NCI-H82 (cell line): ENCODE measurements around the gene C12orf42.

Experiments used
- DNase-seq: peaks from one replicate; lab custom pipeline; 2025; lab: John Stamatoyannopoulos, UW

Gene C12orf42

DNA sequence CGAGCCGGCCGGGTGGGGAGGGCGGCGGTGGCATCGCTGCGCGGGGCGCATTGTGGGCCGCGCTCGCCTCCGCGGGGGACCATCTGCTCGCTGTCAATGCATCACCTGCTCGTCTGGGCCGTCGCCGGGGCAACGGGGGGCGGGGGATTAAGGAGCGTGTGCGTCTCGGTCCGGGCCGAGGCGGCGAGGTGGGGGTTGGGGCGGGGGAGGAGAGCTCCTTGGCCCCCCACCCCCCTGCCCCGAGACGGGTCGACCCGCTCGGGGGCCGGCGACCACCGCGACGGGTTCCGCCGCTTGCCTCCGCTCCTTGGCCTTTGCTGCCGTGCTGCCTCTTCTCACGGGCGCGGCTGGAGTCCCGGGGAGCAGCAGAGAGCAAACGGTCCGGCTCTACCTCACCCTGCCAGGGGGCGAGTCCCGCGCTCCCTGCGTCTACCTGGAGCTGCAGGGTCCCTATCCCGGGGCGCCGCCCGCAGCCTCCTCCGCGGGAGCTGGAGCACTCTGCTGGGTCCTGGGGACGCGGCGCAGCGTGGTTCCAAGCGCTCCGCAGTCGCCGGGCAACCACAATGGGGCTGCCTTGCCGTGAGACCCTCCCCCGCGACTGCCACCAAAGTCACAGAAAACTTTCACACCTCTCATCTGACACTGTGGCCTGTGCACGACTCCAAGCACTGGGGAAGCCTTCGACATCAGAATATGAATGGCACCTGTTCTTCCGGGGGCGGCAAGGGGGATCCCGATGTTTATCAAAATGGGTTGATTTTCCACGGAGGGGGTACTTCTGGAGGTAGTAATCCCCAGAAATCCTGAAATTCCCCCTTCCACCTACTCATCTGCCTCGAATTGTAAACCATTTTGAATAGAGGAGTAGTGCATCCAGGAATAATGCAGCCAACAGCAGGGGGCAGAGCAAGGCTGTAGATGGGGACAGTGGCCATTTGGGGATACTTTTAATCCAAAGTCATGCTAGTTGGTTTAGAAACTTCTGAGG, at the start of gene C12orf42:
Gene C12orf42, minus strand, starts transcription at position 500 of the 988 bp plus-strand sequence. CDS start 17,542 bp downstream, outside the sequence.
- DNase-seq: peak; percentile 89

DNA sequence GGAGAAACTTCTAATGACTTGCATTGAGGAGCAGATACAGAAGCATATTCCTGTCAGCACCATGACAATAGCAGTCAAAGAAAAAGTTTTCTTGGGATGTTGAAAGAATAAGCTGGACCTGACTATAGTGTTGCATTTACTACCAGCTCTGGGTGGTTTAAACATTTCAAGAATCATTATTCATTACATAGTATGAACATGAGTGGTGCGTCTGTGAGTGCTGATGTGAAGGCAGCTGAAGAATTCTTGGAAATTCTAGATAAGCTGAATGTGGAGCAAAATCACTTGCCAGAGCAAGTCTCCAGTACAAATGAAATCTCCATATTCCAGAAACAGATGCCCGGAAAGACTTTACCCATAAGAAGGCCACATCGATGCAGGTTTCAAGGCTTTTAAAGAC, 46.3 kb upstream of the C12orf42 start:
- DNase-seq: no peak

DNA sequence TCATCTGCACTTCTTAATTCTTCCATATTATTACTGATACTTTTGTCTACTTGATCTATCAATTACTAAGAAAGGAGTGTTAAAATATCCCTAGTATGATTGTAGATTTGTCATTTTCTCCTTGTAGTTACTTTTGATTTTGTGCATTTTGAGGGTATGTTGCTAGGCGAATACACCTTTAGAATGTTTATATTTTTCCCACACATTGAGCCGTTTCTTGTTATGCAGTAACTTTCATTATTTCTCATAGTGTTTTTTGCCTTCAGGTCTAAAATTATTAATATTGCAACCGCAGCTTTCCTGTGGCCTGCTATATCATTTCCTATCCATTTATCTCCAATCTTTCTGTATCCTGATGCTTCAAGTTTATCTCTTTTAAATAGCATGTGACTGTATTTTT, 44.6 kb upstream of the C12orf42 start:
- no peak for DNase-seq

DNA sequence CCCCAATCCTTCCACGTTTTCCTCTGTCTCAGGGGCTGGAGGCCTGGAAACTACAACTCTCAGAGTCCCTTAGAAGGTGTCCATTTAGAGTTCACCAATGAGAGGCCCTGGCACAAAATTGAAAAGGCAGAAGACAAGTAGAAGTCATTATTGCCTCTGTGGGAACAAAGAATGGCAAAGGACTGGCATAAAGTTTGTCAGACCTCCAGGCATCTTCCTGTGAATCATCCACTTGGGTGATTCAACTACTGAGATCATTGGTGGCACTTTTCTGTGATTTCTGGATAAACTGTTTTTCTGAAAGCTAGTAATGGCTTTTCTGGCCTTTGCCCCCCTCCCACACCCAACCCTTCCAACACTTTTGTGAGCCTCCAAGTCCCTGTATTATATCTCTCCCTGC, 42.6 kb upstream of the C12orf42 start:
- DNase-seq: no peak

DNA sequence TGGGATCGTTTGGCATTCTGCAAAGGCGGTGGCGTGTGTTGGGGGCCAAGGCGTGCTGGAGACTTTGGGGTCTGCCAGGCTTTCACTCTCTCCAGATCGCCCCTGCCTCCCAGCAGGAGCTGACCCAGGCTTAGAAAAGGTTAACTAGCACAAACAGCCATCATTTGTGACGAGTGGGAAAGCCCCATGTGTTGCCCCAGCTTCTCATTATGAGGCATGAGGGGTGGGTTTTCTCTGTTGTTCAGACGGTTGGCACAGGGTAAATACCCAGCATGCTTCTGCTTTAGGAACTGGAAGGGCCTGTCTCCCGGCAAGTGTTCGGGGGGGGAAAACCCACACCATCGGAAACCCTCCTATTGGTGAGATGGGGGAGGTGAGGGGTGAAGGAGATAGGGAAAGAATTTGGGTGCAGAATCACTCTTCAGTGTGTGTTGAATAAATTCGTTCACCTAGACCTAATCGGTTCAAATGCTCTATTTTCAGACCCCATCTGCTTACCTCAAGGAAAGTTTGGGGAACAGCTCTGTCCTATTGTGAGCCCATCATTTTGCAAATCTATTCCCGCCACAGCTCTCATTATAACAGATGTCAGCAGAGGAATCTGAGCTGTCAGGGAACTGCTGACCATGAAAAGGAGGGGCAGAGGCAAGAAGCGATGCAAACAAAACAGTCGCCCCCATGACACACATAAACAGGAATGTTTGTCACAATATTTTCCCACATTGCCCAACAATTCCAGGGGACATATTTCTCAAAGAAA, 34.7 kb upstream of the C12orf42 start:
- no peak for DNase-seq

DNA sequence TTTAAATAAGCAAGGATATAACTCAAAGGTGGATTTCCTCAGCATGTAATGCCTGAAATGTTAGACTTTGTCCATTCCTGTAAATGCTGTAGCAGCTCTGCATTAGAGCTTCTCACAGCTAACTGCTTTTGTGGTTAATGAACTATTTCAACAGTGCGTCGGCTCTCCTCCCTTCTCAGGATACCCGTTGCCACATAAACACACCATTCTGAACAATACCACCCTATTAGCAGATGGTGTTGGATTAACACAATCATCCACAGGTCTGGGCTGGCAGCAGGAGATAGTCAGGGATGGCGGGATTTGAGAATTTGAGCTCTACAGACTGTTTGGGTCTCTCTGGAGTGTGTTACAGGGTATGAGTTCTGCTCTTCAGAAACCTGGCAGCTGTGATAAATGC, 33.5 kb upstream of the C12orf42 start:
- DNase-seq: peak; percentile 66

DNA sequence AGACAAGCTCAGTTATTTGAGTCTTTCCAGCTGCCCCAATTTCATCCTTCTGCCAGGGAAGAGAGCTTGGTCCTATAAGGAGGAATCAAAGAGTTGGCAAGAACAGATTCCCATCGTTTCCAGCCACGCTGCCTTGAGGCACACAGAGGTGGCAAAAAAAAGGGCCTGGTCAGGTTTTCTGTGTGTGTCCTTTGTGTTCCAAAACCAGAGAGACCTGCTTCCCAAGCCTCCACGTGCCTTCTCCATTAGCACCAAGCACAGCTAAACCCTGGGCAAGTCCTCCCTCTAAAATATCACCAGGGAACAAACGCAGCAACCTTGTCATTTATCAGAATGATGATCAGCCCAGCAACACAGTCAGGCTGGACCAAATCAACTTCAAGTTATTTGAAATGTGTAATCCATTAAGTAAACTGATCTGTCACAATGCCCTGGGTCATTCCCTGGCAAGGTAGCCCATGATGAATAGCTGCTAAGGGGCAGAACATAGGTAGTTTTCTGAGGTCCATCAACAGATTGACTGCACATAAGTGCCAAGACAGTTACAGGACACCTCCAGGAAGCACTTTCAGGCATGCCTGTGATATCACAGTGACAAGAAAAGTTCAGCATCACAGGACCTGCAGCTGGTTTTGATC, 28.6 kb upstream of the C12orf42 start:
- DNase-seq: no peak

DNA sequence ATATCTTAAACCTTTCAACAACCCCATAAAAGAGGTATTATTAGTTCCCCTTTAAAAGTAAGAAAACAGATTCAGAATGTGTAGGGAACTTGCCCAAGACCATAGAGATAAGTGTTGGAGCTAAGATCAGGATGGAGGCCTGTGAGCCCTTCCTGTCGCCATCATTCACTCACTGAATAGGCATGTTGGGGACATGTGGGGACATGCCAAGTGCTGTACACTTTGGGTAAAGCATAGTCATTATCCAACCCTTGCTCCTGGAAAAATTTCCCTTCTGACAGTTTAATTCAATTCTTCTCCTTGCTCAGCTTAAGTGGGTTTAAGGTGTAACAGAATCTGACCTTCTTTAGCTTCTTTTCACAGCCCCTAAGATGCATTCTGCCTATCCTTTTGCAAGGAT, 28.0 kb upstream of the C12orf42 start:
- DNase-seq: no peak

DNA sequence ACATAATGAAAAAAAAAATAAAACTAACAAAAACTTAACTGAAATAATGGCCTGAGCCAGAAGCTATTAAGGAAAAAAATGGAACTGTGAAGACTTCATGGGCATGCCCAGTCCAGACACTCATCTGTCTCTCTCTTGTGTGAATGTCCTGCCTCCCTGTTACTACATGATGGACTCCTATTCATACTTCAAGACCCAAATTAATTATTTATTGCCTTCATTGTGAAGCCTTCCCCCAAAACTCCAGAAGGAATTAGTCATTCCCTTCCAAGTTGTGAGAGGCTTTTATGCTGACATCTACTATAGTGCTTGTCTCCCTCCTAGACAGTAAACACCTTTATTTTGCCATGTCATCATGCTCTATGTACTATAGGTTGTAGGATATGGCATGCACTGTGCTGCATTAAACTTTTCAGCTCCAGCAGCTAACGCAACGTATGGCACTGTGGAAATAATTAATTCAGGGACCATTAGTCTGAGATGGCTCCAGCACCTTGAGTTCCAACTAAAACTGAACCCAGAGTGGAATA, 25.0 kb upstream of the C12orf42 start:
- no peak for DNase-seq

DNA sequence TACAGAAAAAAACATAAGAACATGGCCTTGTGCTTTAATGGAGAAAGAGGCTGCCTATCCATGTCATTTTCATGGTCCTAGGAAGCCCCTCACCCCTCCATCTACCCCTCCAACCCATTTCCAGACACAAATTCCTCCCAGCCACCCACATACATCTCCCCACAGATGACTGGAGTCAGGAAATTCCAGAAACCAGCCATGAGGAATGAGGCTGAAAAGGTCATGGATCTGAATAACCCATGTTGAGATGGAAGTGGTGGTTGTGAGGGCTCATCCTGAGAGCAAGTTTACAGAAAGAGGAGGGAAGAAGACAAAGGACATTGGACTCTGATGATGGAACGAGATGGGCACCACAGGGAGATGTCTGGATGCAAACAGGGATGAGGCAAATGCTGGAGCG, 23.9 kb upstream of the C12orf42 start:
- no peak for DNase-seq

DNA sequence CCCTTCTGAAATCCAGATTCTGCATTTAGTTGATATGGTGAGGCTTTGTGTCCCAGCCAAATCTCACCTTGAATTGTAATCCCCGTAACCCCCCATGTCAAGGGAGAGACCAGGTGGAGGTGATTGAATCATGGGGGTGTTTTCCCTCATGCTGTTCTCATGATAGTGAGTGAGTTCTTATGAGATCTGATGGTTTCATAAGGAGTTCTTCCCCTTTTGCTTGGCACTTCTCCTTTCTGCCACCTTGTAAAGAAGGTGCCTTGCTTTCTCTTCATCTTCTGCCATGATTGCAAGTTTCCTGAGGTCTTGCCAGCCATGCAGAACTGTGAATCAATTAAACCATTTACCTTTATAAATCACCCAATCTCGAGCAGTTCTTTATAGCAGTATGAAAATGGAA, 23.1 kb upstream of the C12orf42 start:
- no peak for DNase-seq

DNA sequence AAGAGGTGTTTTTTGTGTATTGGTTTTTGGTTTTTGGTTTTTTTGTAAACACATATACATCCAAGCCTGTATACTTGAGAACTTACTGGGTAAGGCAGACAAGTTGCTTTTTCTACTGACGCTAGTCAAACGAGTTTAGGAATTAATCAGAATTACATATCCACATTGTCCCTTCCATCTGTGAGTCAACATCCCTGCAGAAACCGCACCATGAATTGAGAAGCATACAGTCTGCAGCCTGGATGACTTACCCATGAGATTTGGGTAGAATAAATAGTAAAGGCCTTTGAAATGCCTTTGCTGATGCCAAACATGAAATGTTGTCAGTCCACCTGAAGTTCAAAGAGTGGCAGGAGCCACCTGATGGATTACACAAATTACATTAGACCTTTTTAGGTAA, 21.4 kb upstream of the C12orf42 start:
- no peak for DNase-seq

DNA sequence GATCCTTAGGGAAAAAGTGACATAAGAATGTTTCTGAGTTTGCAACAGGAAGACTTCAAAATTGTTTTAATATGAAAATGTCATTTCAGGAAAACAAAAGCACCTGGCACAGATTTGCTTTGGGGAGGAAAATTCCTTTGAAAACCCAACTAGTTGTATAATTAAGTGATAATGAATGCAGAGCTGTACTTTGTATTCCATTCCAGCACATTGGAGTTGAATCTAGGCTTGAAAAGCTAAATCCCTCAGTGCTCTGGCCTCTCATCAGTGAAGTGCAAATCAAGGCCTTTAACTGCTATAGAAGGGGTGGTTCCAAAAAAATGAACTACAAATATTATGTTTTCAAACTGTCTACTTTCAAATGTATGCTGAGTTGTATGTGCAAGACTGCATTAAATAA, 19.6 kb upstream of the C12orf42 start:
- no peak for DNase-seq

DNA sequence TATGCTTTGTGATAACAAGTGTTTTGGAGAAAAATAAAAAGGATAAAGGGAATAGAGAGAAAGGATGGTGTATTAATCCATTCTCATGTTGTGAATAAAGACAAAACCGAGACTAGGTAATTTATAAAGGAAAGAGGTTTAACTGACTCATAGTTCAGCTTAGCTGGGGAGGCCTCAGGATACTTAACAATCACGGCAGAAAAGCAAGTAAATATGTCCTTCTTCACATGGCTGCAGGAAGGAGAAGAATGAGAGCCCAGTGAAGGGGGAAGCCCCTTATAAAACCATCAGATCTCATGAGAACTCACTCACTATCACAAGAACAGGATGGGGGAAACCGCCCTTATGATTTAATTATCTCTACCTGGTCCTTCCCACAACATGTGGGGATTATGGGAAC, 18.1 kb upstream of the C12orf42 start:
- no peak for DNase-seq

DNA sequence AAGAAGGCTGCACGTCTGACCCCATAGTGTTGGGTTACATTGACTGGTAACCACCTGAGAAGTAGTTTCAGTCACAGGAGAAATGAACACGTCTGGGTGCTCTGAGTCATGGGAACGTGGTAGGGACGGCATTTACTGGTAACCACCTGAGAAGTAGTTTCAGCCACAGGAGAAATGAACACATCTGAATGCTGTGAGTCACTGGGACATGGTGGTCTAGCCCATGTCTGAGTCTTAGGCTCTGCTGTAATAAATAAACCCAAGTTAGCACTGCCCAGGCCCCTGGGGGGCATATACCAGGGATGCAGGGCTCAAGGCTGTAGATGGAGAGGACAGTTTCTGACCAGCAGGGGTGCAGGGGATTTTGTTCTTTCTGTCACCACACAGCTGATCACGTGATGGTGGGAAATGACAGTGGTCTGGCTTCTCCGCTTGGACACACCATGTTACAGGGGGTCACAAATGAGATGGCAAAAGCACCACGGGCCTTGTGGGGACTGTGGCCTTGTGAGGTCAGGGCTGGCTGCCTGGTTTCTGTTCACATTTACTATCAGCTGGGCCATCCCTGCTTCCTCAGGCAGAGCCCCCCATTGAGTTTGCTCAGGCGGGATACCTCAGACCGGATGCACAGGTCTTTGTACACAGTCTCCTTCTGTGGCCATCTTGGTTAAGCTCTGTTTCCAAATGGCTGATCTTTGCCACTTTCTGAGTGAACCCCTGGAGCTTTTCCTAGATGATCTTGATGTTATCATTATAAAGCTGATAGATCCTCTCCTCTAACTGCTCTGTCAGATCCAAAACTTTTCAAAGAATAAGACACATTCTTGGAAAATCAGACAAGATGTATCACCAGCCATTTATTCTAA, 9.8 kb upstream of the C12orf42 start:
- DNase-seq: no peak

DNA sequence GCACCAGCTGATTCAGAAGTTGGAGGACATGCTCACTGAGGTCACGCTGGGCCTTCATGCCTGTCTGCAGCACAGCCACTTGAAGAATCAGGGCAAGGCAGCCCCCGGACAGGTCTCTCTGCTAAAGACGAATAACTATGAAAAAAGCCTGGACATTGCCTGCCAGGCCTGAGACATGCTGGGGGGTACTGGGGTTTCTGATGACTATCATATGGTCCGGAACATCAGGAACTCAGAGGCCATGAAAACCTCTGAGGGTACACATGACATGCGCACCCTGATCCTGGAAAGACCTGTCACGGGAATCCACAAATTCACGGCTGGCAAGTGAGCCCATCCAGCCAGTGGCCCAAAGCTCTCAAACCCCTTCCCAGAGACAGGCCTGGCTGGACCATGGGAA, 8.8 kb upstream of the C12orf42 start:
- no peak for DNase-seq

DNA sequence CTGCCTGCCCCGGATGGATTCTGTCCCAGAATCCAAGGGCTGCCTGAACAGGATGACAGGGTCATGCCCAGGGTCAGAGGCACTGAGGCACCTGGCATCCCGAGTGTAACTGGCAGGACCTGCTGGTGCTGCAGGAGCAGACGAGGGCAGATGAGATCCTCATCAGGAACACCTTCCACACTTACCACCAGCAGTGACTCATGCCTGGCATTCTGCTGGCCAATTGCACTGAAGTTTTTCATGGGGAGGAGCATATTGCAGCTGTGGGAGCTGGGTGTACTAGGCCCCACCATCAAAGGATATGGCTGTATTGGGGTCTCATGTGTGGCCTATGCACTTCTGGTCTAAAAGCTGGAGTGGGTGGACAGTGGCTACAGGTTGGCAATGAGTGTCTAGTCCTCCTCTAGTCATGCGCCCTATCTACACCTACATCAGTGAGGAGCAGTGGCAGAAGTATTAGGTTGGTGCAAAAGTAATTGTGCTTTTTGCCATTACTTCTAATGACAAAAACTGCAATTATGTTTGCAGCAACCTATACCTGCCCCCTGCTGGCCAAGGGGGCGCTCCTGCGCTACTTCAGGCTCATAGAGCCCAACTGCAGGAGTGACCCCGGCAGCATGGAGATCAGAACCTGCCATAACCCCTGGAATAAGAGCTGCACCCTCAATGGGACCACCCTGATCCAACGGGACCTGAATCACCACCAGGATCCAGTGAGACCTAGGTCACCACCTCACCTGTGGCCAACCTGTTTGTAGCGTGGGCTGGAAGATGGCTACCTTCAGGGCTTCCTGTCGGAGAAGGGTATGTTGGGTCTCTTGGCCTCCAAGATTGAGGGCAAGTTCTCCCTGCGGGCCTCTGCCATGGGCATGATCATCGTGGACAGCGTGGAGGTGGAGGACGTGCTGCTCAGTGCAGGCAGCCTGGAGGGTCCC, 8.0 kb upstream of the C12orf42 start:
- DNase-seq: peak; percentile 67

DNA sequence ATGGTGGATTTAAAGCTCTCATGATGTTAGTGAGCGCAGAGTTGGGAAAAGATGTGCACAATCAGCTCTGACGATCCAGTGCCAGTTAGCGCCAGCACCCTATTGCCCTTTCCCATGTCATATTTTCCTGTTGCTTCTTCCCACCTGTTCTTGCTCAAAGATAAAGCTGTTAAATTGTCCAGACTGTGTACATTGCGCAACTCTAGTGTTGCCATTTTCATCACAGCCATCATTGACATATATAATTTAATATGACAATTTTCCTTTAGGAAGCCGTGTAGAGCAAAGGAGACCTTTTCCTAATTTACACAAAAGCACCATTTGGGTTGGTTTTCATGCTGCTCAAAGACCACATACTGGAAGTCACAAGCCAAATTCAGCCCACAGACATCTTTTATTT, 5.7 kb upstream of the C12orf42 start:
- no peak for DNase-seq

DNA sequence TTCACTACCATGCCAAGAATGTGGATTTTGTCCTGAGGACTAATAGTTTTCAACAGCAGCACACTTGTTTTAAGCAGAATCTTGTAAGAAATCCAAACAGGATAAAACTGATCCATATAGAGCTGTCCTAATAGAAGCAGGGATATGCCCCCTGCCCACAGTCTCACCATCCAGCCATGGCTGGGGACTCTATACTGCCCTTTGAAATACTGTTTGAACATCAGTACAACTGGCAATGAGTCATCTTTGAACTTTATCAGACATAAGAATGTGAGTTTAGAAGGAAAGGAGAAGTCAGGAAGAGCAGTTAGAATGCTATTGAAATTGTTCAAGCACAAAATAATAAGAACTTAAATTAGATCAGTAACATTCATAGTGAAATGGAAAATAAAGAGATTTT, 3.8 kb upstream of the C12orf42 start:
- DNase-seq: no peak

DNA sequence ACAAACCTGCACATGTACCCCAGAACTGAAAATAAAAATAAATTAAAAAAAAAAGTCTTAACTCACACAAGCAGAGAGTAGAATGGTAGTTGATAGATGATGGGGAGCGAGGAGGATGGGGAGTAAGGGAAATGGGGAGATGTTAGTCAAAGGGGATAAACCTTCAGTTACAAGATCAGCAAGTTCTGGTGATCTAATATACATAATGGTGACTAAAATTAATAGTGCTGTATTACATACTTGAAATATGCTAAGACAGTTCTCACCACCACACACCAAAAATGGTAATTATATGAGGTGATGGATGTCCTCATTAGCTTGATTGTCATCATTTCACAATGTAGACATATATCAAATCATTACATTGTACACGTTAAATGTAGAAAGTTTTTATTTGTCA, 3.2 kb upstream of the C12orf42 start:
- no peak for DNase-seq
